Lower leg skin (tissue), 3 donors: ENCODE measurements around the gene FNBP1L.

ENCODE experiments used
- CTCF ChIP-seq, 3 donors: fragments of 450-650 bp; IDR thresholded peaks; one replicate each; pipeline ENCODE4 v1.5.1; 2016; ENCODE audit warnings: antibody characterized with exemption in 3 of 3, mild to moderate bottlenecking in 3 of 3, moderate library complexity in 2 of 3
- POLR2A ChIP-seq, 2 donors: fragments of 450-650 bp; IDR thresholded peaks; one replicate each; pipeline ENCODE4 v1.6.1; 2016 to 2017; ENCODE audit warnings: antibody characterized with exemption in 2 of 2, mild to moderate bottlenecking in 1 of 2, moderate library complexity in 1 of 2

DNA sequence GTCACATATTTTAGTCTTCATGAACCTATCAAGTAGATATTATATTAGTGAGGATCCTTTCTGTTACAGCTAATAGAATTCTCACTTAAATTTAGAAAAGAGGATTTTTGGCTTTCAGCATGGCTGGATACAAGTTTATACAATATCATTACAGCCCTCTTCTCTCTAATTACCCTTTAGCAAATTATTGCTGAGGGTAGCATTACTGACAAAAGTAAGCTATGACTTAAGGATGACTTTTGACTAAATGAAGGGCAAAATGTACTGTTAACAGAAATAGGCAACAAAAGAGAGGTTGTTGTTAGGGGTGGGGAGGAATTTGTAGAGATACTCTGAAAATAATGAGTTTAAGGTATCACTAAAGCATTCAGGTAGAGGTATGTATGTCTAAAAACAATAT is 85.8 kb downstream of the FNBP1L start:
- TF ChIP-seq CTCF (IDR thresholded peaks at IDR 0.05) (no peak), POLR2A (IDR thresholded peaks at IDR 0.05) (no peak)
